IMR-90 (cell line): ENCODE data around the gene ACOX1. TPM values are rescaled to one million over a fixed set of nuclear protein-coding genes. Genes with fewer than 3 reads are reported as not detected.

ENCODE experiments used
- ATAC-seq: fragments of 200-7000 bp; cut with Tn5 transposase; 2 replicates; pipeline ENCODE4 v1.9.1; 2020; ENCODE audit warnings: low read depth, mild to moderate bottlenecking, moderate library complexity
- BruUV-seq: library from RNA; stranded (reverse); fragments of 400-500 nt; replicated peaks from 2 replicates; lab custom pipeline; 2021; lab: Mats Ljungman, UMichigan
- CTCF ChIA-PET: fragments of 300-600 bp; formaldehyde crosslinking; extraction: SDS; loops from one replicate; lab custom pipeline; 2021; ENCODE audit warnings: antibody characterized with exemption; lab: Yijun Ruan, JAX
- POLR2A ChIA-PET: fragments of 300-600 bp; sonication (Branson Sonifier 250); formaldehyde crosslinking; loops from one replicate; lab custom pipeline; 2022; ENCODE audit warnings: antibody characterized with exemption; ENCODE audit not compliant: unreplicated experiment; lab: Charles Lee
- DNase-seq: peaks from one replicate; pipeline ENCODE4 v3.0.0; 2013
- H2AFZ ChIP-seq: replicated peaks from 2 replicates; pipeline ENCODE3; 2013; ENCODE audit warnings: low read length, mild to moderate bottlenecking; ENCODE audit not compliant: poor library complexity
- H2AK5ac ChIP-seq: 2 replicates; pipeline ENCODE4 v1.6.1; 2013; ENCODE audit warnings: low read depth, low read length, inconsistent platforms
- H2AK9ac ChIP-seq: replicated peaks from 2 replicates; pipeline ENCODE3; 2013; ENCODE audit warnings: mild to moderate bottlenecking, low read depth, low read length, moderate library complexity; ENCODE audit not compliant: poor library complexity
- H2BK120ac ChIP-seq: 2 replicates; pipeline ENCODE4 v1.6.1; 2013; ENCODE audit warnings: low read depth, low read length, inconsistent platforms
- H2BK15ac ChIP-seq: 3 replicates; pipeline ENCODE4 v1.6.1; 2013; ENCODE audit warnings: low read depth, low read length, inconsistent platforms
- H2BK20ac ChIP-seq: 2 replicates; pipeline ENCODE4 v1.6.1; 2013; ENCODE audit warnings: low read depth, mild to moderate bottlenecking, inconsistent platforms, low read length, moderate library complexity
- H2BK5ac ChIP-seq: 2 replicates; pipeline ENCODE4 v1.6.1; 2013; ENCODE audit warnings: mild to moderate bottlenecking, low read depth, low read length, inconsistent platforms; ENCODE audit not compliant: poor library complexity, severe bottlenecking
- H3K14ac ChIP-seq: replicated peaks from 2 replicates; pipeline ENCODE4 v1.6.1; 2013; ENCODE audit warnings: low read depth, low read length, inconsistent platforms
- H3K18ac ChIP-seq: 2 replicates; pipeline ENCODE4 v1.6.1; 2013; ENCODE audit warnings: low read depth, low read length, control low read depth
- H3K23ac ChIP-seq: 2 replicates; pipeline ENCODE4 v1.6.1; 2013; ENCODE audit warnings: low read depth, low read length, inconsistent platforms
- H3K27ac ChIP-seq: 2 replicates; pipeline ENCODE4 v1.5.1; 2013; ENCODE audit warnings: mild to moderate bottlenecking, control low read depth, low read length; ENCODE audit not compliant: insufficient read depth
- H3K27me3 ChIP-seq: 2 replicates; pipeline ENCODE4 v1.6.1; 2013; ENCODE audit warnings: low read length; ENCODE audit not compliant: control insufficient read depth, insufficient read depth
- H3K36me3 ChIP-seq: 2 replicates; pipeline ENCODE4 v1.6.1; 2013; ENCODE audit warnings: low read length, mixed read lengths; ENCODE audit not compliant: control insufficient read depth, insufficient read depth
- H3K4ac ChIP-seq: 2 replicates; pipeline ENCODE4 v1.6.1; 2013; ENCODE audit warnings: low read depth, low read length, inconsistent platforms
- H3K4me1 ChIP-seq: 2 replicates; pipeline ENCODE4 v1.6.1; 2013; ENCODE audit warnings: low read length, mixed read lengths; ENCODE audit not compliant: control insufficient read depth, insufficient read depth
- H3K4me2 ChIP-seq: 2 replicates; pipeline ENCODE4 v1.6.1; 2013; ENCODE audit warnings: low read depth, mild to moderate bottlenecking, control low read depth, low read length, moderate library complexity
- H3K4me3 ChIP-seq: 2 replicates; pipeline ENCODE4 v1.5.1; 2013; ENCODE audit warnings: low read depth, mild to moderate bottlenecking, control low read depth, low read length, moderate library complexity; ENCODE audit not compliant: insufficient read depth
- H3K56ac ChIP-seq: 2 replicates; pipeline ENCODE4 v1.6.1; 2013; ENCODE audit warnings: low read length, inconsistent platforms; ENCODE audit not compliant: insufficient read depth; ENCODE audit errors: extremely low read depth
- H3K79me1 ChIP-seq, 2 experiments: 2 replicates each; pipeline ENCODE4 v1.6.1; 2013; ENCODE audit warnings: low read length in 2 of 2, inconsistent platforms in 1 of 2, low read depth in 1 of 2
- H3K9ac ChIP-seq: 2 replicates; pipeline ENCODE4 v1.6.1; 2013; ENCODE audit warnings: low read depth, low read length, control low read depth
- H3K9me1 ChIP-seq: 2 replicates; pipeline ENCODE4 v1.6.1; 2013; ENCODE audit warnings: low read length, inconsistent platforms; ENCODE audit not compliant: insufficient read depth
- H3K9me3 ChIP-seq: 2 replicates; pipeline ENCODE4 v1.6.1; 2013; ENCODE audit warnings: low read length; ENCODE audit not compliant: control insufficient read depth, insufficient read depth
- H4K20me1 ChIP-seq: 2 replicates; pipeline ENCODE4 v1.6.1; 2013; ENCODE audit warnings: low read length, inconsistent platforms; ENCODE audit not compliant: insufficient read depth
- H4K5ac ChIP-seq: 2 replicates; pipeline ENCODE4 v1.6.1; 2013; ENCODE audit warnings: mild to moderate bottlenecking, low read depth, low read length, control low read depth
- H4K8ac ChIP-seq, 2 experiments: 2 replicates each; pipeline ENCODE4 v1.6.1; 2013; ENCODE audit warnings: low read depth in 2 of 2, low read length in 2 of 2, control low read depth in 1 of 2, inconsistent platforms in 1 of 2
- H4K91ac ChIP-seq: 2 replicates; pipeline ENCODE4 v1.6.1; 2013; ENCODE audit warnings: low read depth, low read length, inconsistent platforms; ENCODE audit not compliant: insufficient read depth
- BHLHE40 ChIP-seq: fragments of 150-350 bp; IDR thresholded peaks from 2 replicates; pipeline ENCODE4 v1.6.1; 2016; ENCODE audit warnings: mild to moderate bottlenecking, low read depth, low read length
- CEBPB ChIP-seq: IDR thresholded peaks from 2 replicates; pipeline ENCODE4 v1.6.1; 2012; ENCODE audit warnings: low read depth, low read length, improper control_type of control experiment
- CHD1 ChIP-seq: IDR thresholded peaks from 2 replicates; pipeline ENCODE4 v1.6.1; 2012; ENCODE audit warnings: low read depth, low read length, improper control_type of control experiment
- FOS ChIP-seq: fragments of 150-350 bp; IDR thresholded peaks from 2 replicates; pipeline ENCODE4 v1.6.1; 2016; ENCODE audit warnings: low read depth, low read length
- MAFK ChIP-seq: IDR thresholded peaks from 2 replicates; pipeline ENCODE4 v1.6.1; 2012; ENCODE audit warnings: low read depth, low read length, improper control_type of control experiment
- MAZ ChIP-seq: IDR thresholded peaks from 2 replicates; pipeline ENCODE4 v1.6.1; 2012; ENCODE audit warnings: low read depth, mild to moderate bottlenecking, low read length, improper control_type of control experiment, moderate library complexity, borderline replicate concordance
- MXI1 ChIP-seq: IDR thresholded peaks from 2 replicates; pipeline ENCODE4 v1.6.1; 2012; ENCODE audit warnings: low read depth, mild to moderate bottlenecking, low read length, moderate library complexity, borderline replicate concordance
- NFE2L2 ChIP-seq: fragments of 150-350 bp; IDR thresholded peaks from 2 replicates; pipeline ENCODE4 v1.6.1; 2016; ENCODE audit warnings: low read depth, mild to moderate bottlenecking, low read length
- POLR2A ChIP-seq: IDR thresholded peaks from 2 replicates; pipeline ENCODE4 v1.6.1; 2012; ENCODE audit warnings: mild to moderate bottlenecking, low read depth, low read length
- RAD21 ChIP-seq: IDR thresholded peaks from 2 replicates; pipeline ENCODE4 v1.6.1; 2012; ENCODE audit warnings: low read length, improper control_type of control experiment
- RCOR1 ChIP-seq: IDR thresholded peaks from 2 replicates; pipeline ENCODE4 v1.6.1; 2012; ENCODE audit warnings: mild to moderate bottlenecking, low read length, improper control_type of control experiment; ENCODE audit not compliant: insufficient replicate concordance
- RFX5 ChIP-seq: IDR thresholded peaks from 2 replicates; pipeline ENCODE4 v1.8.0; 2012; ENCODE audit warnings: low read depth, mild to moderate bottlenecking, low read length, moderate library complexity
- SMC3 ChIP-seq: fragments of 150-350 bp; IDR thresholded peaks from 2 replicates; pipeline ENCODE4 v1.6.1; 2016; ENCODE audit warnings: low read depth, mild to moderate bottlenecking, antibody characterized with exemption, low read length, moderate library complexity
- WGBS, 2 experiments: methylation state at CpG; one replicate each; pipeline versions ENCODE4 v1.1.5 to v1.1.7; 2013; ENCODE audit warnings: missing lambda C conversion rate in 2 of 2; ENCODE audit not compliant: insufficient read length in 1 of 2; ENCODE audit errors: extremely low coverage in 2 of 2; 5-methylcytosine and 5-hydroxymethylcytosine counted together
- dilution Hi-C: fragments of 300-500 bp; cut with HindIII; formaldehyde crosslinking; loops from one replicate; pipeline ENCODE4 v1.14.3; 2018; ENCODE audit warnings: low sequenced_read_pairs; ENCODE audit not compliant: unreplicated experiment
- in situ Hi-C: fragments of 300-500 bp; cut with MboI; formaldehyde crosslinking; loops from 3 replicates; pipeline ENCODE4 v1.14.3; 2019; ENCODE audit warnings: low sequenced_read_pairs, inconsistent platforms, mixed read lengths
- intact Hi-C: fragments of 100-400 bp; cut with micrococcal nuclease; formaldehyde crosslinking; loops from 2 replicates; pipeline ENCODE4 v1.10.0; 2022
- polyA plus RNA-seq, 3 experiments: library from polyadenylated mRNA; depleted of rRNA; stranded (reverse); fragments of >200 nt; gene quantifications; 2 replicates each; pipeline ENCODE4 v1.2.3, GENCODE V29; 2012; ENCODE audit warnings: low replicate concordance in 1 of 3
- total RNA-seq: library from RNA; depleted of rRNA; stranded (reverse); fragments of >200 nt; gene quantifications from 2 replicates; pipeline ENCODE4 v1.2.3, GENCODE V29; 2012
- TF ChIP-seq, protein P1 (sequence below): fragments of 150-350 bp; IDR thresholded peaks from 2 replicates; pipeline ENCODE4 v1.6.1; 2016; ENCODE audit warnings: low read depth, mild to moderate bottlenecking, low read length, moderate library complexity, borderline replicate concordance
- TF ChIP-seq, protein P2 (sequence below): conservative IDR thresholded peaks from 2 replicates; pipeline ENCODE4 v1.5.1; 2012; ENCODE audit warnings: mild to moderate bottlenecking, low read depth, low read length, improper control_type of control experiment
- TF ChIP-seq, protein P3 (sequence below): fragments of 150-350 bp; IDR thresholded peaks from 2 replicates; pipeline ENCODE4 v1.6.1; 2017; ENCODE audit warnings: mild to moderate bottlenecking, antibody characterized with exemption, low read length, low read depth

The ACOX1 gene
- total and polyA plus RNA-seq, 2 of the 4 experiments (the other 2 are of a cell fraction) = 16.1 to 94.8 TPM

DNA sequence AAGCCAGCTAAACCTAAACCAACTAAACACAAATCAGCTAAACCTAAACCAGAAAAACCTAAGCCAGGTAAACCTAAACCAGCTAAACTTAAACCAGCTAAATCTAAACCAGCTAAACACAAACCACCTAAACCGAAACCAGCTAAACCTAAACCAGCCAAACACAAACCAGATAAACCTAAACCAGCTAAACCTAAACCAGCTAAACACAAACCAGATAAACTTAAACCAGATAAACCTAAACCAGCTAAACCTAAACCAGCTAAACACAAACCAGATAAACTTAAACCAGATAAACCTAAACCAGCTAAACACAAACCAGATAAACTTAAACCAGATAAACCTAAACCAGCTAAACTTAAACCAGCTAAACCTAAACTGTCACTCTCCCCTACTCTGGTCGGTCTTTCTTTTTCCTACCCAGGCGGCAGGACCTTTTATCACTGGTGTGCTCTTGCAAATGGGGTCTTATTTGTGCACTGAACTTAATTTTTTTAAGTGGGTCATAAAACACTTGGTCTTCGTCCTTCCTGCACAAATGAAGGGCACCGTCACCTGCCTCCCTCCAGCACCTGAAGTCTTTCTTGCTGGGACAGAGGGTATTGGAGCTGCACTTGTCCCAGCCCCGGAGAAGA lies 41.0 kb upstream of the ACOX1 start:
- Histone ChIP-seq H3K4me3 (no peak overlapping the region), H2BK20ac (no peak overlapping the region), H3K4me2 (no peak overlapping the region), H2BK15ac (no peak overlapping the region), H3K27me3 (peaks cover 32% of the 10 kb centered on the region), H3K14ac (no peak overlapping the region), H4K5ac (no peak overlapping the region), H4K8ac (no peak overlapping the region), H3K23ac (no peak overlapping the region), H2AFZ (no peak overlapping the region), H3K4ac (no peak overlapping the region), H3K9ac (no peak overlapping the region), H3K9me1 (no peaks in the 10 kb centered on the region), H3K4me1 (no peaks in the 10 kb centered on the region), H3K36me3 (no peaks in the 10 kb centered on the region), H2BK120ac (no peak overlapping the region), H2BK5ac (no peak overlapping the region), H4K91ac (no peak overlapping the region), H2AK9ac (no peak overlapping the region), H3K9me3 (no peaks in the 10 kb centered on the region), H3K56ac (no peak overlapping the region), H3K27ac (no peak overlapping the region), H4K20me1 (no peaks in the 10 kb centered on the region), H2AK5ac (no peak overlapping the region), H3K79me1 (no peaks in the 10 kb centered on the region), H3K18ac (no peak overlapping the region)
- DNase-seq (no peak), ATAC-seq (no peak)
- in situ Hi-C loops = loop anchor here (10.0 kb wide), 1 partner anchor 275 kb away; no protein-coding TSS in a partner anchor
- 60% methylated on average over 1 of the region's 6 CpGs; no CpG with 5 or more reads in 1 of the 2 experiments for WGBS, 2 experiments
- BruUV-seq = no TSS peak
- TF ChIP-seq, protein P1, sequence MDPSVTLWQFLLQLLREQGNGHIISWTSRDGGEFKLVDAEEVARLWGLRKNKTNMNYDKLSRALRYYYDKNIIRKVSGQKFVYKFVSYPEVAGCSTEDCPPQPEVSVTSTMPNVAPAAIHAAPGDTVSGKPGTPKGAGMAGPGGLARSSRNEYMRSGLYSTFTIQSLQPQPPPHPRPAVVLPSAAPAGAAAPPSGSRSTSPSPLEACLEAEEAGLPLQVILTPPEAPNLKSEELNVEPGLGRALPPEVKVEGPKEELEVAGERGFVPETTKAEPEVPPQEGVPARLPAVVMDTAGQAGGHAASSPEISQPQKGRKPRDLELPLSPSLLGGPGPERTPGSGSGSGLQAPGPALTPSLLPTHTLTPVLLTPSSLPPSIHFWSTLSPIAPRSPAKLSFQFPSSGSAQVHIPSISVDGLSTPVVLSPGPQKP = no peak
- no peak for TF ChIP-seq NFE2L2
- TF ChIP-seq BHLHE40 = no peak
- no peak for TF ChIP-seq RAD21
- no peak for TF ChIP-seq MXI1
- TF ChIP-seq MAZ = no peak
- TF ChIP-seq POLR2A = no peak
- no peak for TF ChIP-seq MAFK
- TF ChIP-seq CHD1 = no peak
- TF ChIP-seq, protein P2, sequence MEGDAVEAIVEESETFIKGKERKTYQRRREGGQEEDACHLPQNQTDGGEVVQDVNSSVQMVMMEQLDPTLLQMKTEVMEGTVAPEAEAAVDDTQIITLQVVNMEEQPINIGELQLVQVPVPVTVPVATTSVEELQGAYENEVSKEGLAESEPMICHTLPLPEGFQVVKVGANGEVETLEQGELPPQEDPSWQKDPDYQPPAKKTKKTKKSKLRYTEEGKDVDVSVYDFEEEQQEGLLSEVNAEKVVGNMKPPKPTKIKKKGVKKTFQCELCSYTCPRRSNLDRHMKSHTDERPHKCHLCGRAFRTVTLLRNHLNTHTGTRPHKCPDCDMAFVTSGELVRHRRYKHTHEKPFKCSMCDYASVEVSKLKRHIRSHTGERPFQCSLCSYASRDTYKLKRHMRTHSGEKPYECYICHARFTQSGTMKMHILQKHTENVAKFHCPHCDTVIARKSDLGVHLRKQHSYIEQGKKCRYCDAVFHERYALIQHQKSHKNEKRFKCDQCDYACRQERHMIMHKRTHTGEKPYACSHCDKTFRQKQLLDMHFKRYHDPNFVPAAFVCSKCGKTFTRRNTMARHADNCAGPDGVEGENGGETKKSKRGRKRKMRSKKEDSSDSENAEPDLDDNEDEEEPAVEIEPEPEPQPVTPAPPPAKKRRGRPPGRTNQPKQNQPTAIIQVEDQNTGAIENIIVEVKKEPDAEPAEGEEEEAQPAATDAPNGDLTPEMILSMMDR = no peak
- TF ChIP-seq, protein P3, sequence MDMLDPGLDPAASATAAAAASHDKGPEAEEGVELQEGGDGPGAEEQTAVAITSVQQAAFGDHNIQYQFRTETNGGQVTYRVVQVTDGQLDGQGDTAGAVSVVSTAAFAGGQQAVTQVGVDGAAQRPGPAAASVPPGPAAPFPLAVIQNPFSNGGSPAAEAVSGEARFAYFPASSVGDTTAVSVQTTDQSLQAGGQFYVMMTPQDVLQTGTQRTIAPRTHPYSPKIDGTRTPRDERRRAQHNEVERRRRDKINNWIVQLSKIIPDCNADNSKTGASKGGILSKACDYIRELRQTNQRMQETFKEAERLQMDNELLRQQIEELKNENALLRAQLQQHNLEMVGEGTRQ = no peak
- no peak for TF ChIP-seq RCOR1
- no peak for TF ChIP-seq SMC3
- TF ChIP-seq RFX5 = no peak
- no peak for TF ChIP-seq FOS
- TF ChIP-seq CEBPB = no peak
- dilution Hi-C loops = no loop called here
- CTCF ChIA-PET = no interaction called here
- intact Hi-C loops = no loop called here
- POLR2A ChIA-PET = no interaction called here
